Mesothelial cell of epicardium (in vitro differentiated cells): ENCODE measurements around the gene MYF5. TPM values are rescaled to one million over a fixed set of nuclear protein-coding genes. Genes with fewer than 3 reads are reported as not detected.

Experiments used
- DNase-seq, 2 experiments: peaks; one replicate each; pipeline ENCODE4 v3.0.0; 2021; ENCODE audit warnings: low spot score in 2 of 2; ENCODE audit not compliant: unreplicated experiment in 2 of 2
- H3K27ac Mint-ChIP-seq: 2 replicates; pipeline ENCODE4 v1.8.0; 2021; ENCODE audit warnings: mixed read lengths
- H3K27me3 Mint-ChIP-seq: 2 replicates; pipeline ENCODE4 v1.8.0; 2021; ENCODE audit warnings: low read depth, mixed read lengths
- H3K36me3 Mint-ChIP-seq: 2 replicates; pipeline ENCODE4 v1.8.0; 2021; ENCODE audit warnings: mixed read lengths
- H3K4me1 Mint-ChIP-seq: 2 replicates; pipeline ENCODE4 v1.8.0; 2021; ENCODE audit warnings: mixed read lengths
- H3K4me3 Mint-ChIP-seq: 2 replicates; pipeline ENCODE4 v1.8.0; 2021; ENCODE audit warnings: mild to moderate bottlenecking, moderate library complexity, mixed read lengths
- H3K9me3 Mint-ChIP-seq: 2 replicates; pipeline ENCODE4 v1.8.0; 2021; ENCODE audit warnings: mixed read lengths
- total RNA-seq: library from RNA; stranded (reverse); gene quantifications from 3 replicates; pipeline ENCODE4 v1.2.1, GENCODE V29; 2021
- TF ChIP-seq, protein P1 (sequence below): fragments of 200-600 bp; sonication (generic); IDR thresholded peaks from one replicate; pipeline ENCODE4 v1.5.0; 2021; ENCODE audit warnings: antibody characterized with exemption; ENCODE audit not compliant: unreplicated experiment

The MYF5 gene
- total RNA-seq, 1 donor from 2014 or later, result not detected

DNA sequence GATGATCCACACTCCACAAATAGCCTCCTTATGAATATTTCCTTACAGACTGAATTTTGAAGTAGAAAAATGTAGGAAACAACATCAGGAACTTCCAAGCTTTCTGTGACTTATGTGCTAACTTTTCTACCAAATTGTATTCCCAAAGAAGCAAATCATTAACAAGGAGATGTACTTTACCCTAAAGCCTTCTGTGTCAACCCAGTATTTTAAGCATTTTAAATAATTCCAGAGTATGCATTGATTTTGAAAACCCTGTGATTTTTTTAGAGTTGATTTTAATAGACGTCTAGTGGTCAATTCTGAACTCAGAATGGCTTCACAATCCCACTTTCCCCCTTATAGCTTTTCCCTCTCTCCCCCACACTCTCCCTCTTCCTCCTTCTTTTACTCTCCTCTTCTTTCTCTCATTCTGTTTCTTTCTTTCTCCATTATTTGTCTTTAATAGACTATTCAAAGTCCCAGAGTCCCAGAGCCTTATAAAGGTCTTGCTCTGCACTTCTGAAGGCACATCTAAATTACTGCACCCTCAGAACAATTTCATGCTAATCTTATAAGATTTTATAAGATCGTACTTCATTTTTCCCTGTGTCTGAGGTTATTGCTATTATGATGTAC lies 19.3 kb upstream of the MYF5 start:
- Mint-ChIP-seq H3K9me3 (no peaks in the 10 kb centered on the region), H3K27me3 (peaks cover 12% of the 10 kb centered on the region), H3K27ac (peak overlapping the region; percentile 41), H3K4me3 (no peak overlapping the region), H3K4me1 (peaks cover 2% of the 10 kb centered on the region), H3K36me3 (no peaks in the 10 kb centered on the region)
- DNase-seq, result no peak
- TF ChIP-seq, protein P1, sequence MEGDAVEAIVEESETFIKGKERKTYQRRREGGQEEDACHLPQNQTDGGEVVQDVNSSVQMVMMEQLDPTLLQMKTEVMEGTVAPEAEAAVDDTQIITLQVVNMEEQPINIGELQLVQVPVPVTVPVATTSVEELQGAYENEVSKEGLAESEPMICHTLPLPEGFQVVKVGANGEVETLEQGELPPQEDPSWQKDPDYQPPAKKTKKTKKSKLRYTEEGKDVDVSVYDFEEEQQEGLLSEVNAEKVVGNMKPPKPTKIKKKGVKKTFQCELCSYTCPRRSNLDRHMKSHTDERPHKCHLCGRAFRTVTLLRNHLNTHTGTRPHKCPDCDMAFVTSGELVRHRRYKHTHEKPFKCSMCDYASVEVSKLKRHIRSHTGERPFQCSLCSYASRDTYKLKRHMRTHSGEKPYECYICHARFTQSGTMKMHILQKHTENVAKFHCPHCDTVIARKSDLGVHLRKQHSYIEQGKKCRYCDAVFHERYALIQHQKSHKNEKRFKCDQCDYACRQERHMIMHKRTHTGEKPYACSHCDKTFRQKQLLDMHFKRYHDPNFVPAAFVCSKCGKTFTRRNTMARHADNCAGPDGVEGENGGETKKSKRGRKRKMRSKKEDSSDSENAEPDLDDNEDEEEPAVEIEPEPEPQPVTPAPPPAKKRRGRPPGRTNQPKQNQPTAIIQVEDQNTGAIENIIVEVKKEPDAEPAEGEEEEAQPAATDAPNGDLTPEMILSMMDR, result no peak

DNA sequence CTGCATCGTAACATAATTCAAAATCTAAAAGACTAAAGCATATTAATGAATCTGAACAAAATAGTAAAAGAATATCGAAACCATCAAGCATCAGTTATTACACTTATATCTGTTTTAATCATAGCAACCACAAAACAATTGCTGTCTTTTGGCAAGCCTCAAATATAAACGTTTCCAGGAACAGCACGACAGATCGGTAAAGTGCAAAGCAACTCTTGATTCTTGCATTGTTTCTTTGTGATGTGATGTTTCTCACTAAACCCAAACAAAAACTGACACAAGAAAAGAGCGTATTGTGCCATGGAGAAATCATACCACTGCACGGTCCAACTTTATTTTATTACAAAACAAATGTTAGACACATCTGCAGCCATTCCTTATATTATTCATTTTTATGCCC lies 18.5 kb upstream of the MYF5 start:
- H3K9me3 Mint-ChIP-seq, result no peaks in the 10 kb centered on the region
- no peaks in the 10 kb centered on the region for H3K36me3 Mint-ChIP-seq
- H3K4me3 Mint-ChIP-seq, result no peak overlapping the region
- peaks cover 11% of the 10 kb centered on the region for H3K4me1 Mint-ChIP-seq
- TF ChIP-seq, protein P1, result no peak
- H3K27ac Mint-ChIP-seq, result no peak overlapping the region
- peaks cover 12% of the 10 kb centered on the region for H3K27me3 Mint-ChIP-seq
- no peak for DNase-seq

DNA sequence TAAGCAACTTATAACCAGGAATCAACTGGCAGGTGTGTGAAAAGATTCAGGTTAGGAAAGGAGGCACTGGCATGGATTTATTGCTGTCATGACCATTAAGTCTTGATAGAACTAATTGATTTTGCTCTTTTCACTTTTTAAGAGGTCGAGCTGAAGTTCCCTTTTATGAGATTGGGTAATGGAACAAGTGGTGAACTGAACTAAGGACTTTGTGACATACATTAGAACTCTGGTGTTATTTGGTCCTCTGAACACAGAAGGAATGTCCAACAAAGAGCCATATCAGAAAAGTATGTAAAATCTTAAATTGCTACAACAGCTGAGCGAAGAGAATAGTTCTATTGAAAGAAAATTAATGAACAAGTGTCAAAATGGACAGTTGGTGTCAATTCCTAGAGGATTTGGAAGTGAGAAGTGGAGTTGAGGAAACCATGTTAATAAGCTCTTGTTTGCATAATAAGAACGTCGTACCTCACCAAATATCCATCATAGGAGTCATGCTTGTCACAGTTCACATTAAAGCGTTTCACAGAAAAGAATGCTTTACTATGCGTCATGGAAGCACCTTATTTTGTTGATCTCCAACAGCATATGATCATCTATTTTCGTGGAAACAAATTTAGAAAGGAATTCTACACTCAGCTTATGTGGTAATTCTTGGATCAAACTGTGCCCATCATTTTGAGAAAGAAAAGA lies 17.7 kb upstream of the MYF5 start:
- no peaks in the 10 kb centered on the region for H3K36me3 Mint-ChIP-seq
- peaks cover 12% of the 10 kb centered on the region for H3K27me3 Mint-ChIP-seq
- H3K4me3 Mint-ChIP-seq, result no peak overlapping the region
- TF ChIP-seq, protein P1, result no peak
- H3K4me1 Mint-ChIP-seq, result peaks cover 13% of the 10 kb centered on the region
- no peak for DNase-seq
- H3K9me3 Mint-ChIP-seq, result no peaks in the 10 kb centered on the region
- H3K27ac Mint-ChIP-seq, result no peak overlapping the region

DNA sequence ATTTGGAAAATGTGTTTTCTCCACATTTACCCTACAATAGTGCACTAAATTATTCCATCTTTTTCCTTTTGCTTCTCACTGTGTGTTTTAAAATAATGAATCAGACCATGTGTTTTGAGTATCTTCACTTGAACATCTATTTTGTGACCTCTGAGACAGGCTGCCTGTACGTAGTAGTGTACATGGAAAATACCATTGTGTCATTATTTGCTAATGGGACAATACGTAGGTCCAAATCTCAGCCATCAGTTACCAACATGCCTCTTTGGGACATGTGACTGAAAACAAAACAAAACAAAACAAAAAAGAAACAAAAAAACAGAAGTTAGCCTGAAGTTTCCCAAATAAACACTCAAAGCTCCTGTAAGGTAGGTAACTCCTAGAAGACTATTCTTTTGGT lies 16.4 kb upstream of the MYF5 start:
- Mint-ChIP-seq H3K4me3 (no peak overlapping the region), H3K4me1 (peaks cover 13% of the 10 kb centered on the region), H3K36me3 (no peaks in the 10 kb centered on the region), H3K27ac (no peak overlapping the region), H3K27me3 (peaks cover 12% of the 10 kb centered on the region), H3K9me3 (no peaks in the 10 kb centered on the region)
- no peak for DNase-seq
- TF ChIP-seq, protein P1, result no peak

DNA sequence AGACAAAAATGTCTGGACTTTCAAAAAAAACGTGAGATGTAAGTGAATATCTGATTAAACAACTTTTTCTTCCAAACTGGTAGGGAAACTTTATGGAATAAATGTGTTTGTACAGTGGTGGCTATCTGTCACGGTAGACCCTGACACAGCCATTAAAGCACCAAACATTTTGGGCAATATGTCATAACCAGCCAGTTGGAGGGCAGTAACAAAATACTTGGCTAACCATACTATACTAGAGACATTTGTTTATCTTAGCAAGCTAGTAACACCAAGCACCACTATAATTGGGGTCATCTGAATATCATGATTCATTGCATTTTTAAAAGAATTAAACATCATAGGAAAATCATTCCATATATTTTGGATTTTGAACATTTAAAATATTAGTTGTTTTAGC lies 15.3 kb upstream of the MYF5 start:
- no peaks in the 10 kb centered on the region for H3K36me3 Mint-ChIP-seq
- H3K27me3 Mint-ChIP-seq, result peaks cover 19% of the 10 kb centered on the region
- no peak overlapping the region for H3K27ac Mint-ChIP-seq
- DNase-seq, result no peak
- H3K4me3 Mint-ChIP-seq, result no peak overlapping the region
- peaks cover 13% of the 10 kb centered on the region for H3K4me1 Mint-ChIP-seq
- TF ChIP-seq, protein P1, result no peak
- no peaks in the 10 kb centered on the region for H3K9me3 Mint-ChIP-seq
